HepG2 (cell line): Measurements from ENCODE around the gene ZNF526. TPM values are rescaled to one million over a fixed set of nuclear protein-coding genes. Genes with fewer than 3 reads are reported as not detected.

Experiments
- ATAC-seq: fragments of 200-7000 bp; cut with Tn5 transposase; 3 replicates; pipeline ENCODE4 v1.9.1; 2020; ENCODE audit warnings: mild to moderate bottlenecking, moderate library complexity
- BruUV-seq: library from RNA; stranded (reverse); fragments of 400-500 nt; replicated peaks from 2 replicates; lab custom pipeline; 2021; lab: Mats Ljungman, UMichigan
- CTCF ChIA-PET: fragments of 300-600 bp; formaldehyde crosslinking; extraction: SDS; loops from one replicate; lab custom pipeline; 2021; ENCODE audit warnings: low total read pairs, inconsistent platforms, low intra/inter-chr PET ratio; lab: Yijun Ruan, JAX
- POLR2A ChIA-PET: fragments of 350-600 bp; sonication (Branson Sonifier 250); formaldehyde crosslinking; loops from one replicate; lab custom pipeline; 2020; ENCODE audit warnings: antibody characterized with exemption, inconsistent platforms; lab: Yijun Ruan, JAX
- DNase-seq: peaks from one replicate; pipeline ENCODE4 v3.0.0-alpha.2; 2015; ENCODE audit warnings: low spot score
- FAIRE-seq: peaks from 3 replicates; lab custom pipeline; 2011; peaks lifted over from hg19 to GRCh38; lab: Jason Lieb, UNC
- H2AFZ ChIP-seq: one replicate; pipeline ENCODE4 v1.6.1; 2011; ENCODE audit warnings: low read length, inconsistent platforms
- H3K27ac ChIP-seq: fragments of 300-600 bp; 3 replicates; pipeline ENCODE4 v1.8.0; 2011; ENCODE audit warnings: mixed run types, mild to moderate bottlenecking, mixed read lengths, low read length, inconsistent platforms; ENCODE audit not compliant: insufficient read depth; ENCODE audit errors: extremely low read length
- H3K27me3 ChIP-seq, 2 experiments: fragments of 200-600 bp in 1 of 2; 2 replicates in 1 of 2; 3 replicates in 1 of 2; pipeline versions ENCODE4 v1.6.0 to v1.8.0; 2011; ENCODE audit warnings: low read length in 2 of 2, mild to moderate bottlenecking in 2 of 2, moderate library complexity in 2 of 2, inconsistent platforms in 1 of 2; ENCODE audit not compliant: insufficient read depth in 2 of 2, control insufficient read depth in 1 of 2
- H3K36me3 ChIP-seq, 2 experiments: fragments of 200-600 bp in 1 of 2; replicated peaks in 1 of 2; 2 replicates in 1 of 2; 3 replicates in 1 of 2; pipeline versions ENCODE4 v1.5.1 to v1.8.0; 2011; ENCODE audit warnings: low read length in 2 of 2, inconsistent platforms in 1 of 2; ENCODE audit not compliant: insufficient read depth in 2 of 2, control insufficient read depth in 1 of 2
- H3K4me1 ChIP-seq: 2 replicates; pipeline ENCODE4 v1.5.1; 2012; ENCODE audit warnings: low read length, inconsistent platforms; ENCODE audit not compliant: insufficient read depth
- H3K4me2 ChIP-seq: 2 replicates; pipeline ENCODE4 v1.6.0; 2011; ENCODE audit warnings: low read depth, low read length, inconsistent platforms
- H3K4me3 ChIP-seq, 3 experiments: fragments of 200-600 bp in 1 of 3; sonication (generic), shearing (Covaris generic) in 1 of 3; replicated peaks in 1 of 3; 2 replicates each; pipeline ENCODE4 v1.5.1; 2011 to 2016; ENCODE audit warnings: low read length in 3 of 3, inconsistent platforms in 2 of 3, low read depth in 2 of 3, mild to moderate bottlenecking in 2 of 3, control low read depth in 1 of 3, mixed read lengths in 1 of 3; ENCODE audit not compliant: insufficient read depth in 1 of 3
- H3K79me2 ChIP-seq: one replicate; pipeline ENCODE4 v1.6.1; 2011; ENCODE audit warnings: low read length, inconsistent platforms; ENCODE audit not compliant: insufficient read depth
- H3K9ac ChIP-seq: 2 replicates; pipeline ENCODE4 v1.6.0; 2011; ENCODE audit warnings: mild to moderate bottlenecking, low read depth, low read length, inconsistent platforms; ENCODE audit not compliant: insufficient read depth
- H3K9me3 ChIP-seq: 2 replicates; pipeline ENCODE4 v1.5.1; 2012; ENCODE audit warnings: mild to moderate bottlenecking, low read length
- H4K20me1 ChIP-seq: 2 replicates; pipeline ENCODE4 v1.6.0; 2011; ENCODE audit warnings: inconsistent platforms, mild to moderate bottlenecking, low read length, moderate library complexity; ENCODE audit not compliant: insufficient read depth
- AGO1 ChIP-seq: fragments of 200-400 bp; formaldehyde crosslinking; IDR thresholded peaks from 2 replicates; pipeline ENCODE4 v1.6.1; 2017; ENCODE audit warnings: mild to moderate bottlenecking, low read depth, low read length, moderate library complexity; ENCODE audit not compliant: poor library complexity, severe bottlenecking
- AHR ChIP-seq: IDR thresholded peaks from 2 replicates; pipeline ENCODE4 v1.6.1; 2018; ENCODE audit warnings: missing genetic modification reagents, missing compliant biosample characterization
- FOXA3 ChIP-seq: IDR thresholded peaks from 2 replicates; pipeline ENCODE4 v1.6.1; 2016; ENCODE audit warnings: missing genetic modification reagents, missing compliant biosample characterization
- HMG20A ChIP-seq: IDR thresholded peaks from 2 replicates; pipeline ENCODE4 v1.6.1; 2016; ENCODE audit warnings: borderline replicate concordance
- PHF21A ChIP-seq: sonication (generic); formaldehyde crosslinking; IDR thresholded peaks from 2 replicates; pipeline ENCODE4 v1.5.0; 2020; ENCODE audit warnings: mild to moderate bottlenecking, missing genetic modification reagents
- PPARG ChIP-seq: conservative IDR thresholded peaks from 2 replicates; pipeline ENCODE4 v1.6.1; 2016; ENCODE audit warnings: missing biosample characterization, missing genetic modification reagents
- TBX3 ChIP-seq: fragments of 450-650 bp; IDR thresholded peaks from 2 replicates; pipeline ENCODE4 v1.6.1; 2017; ENCODE audit warnings: antibody characterized with exemption, mild to moderate bottlenecking, inconsistent platforms, borderline replicate concordance
- ZBTB34 ChIP-seq: sonication (generic); formaldehyde crosslinking; IDR thresholded peaks from 2 replicates; pipeline ENCODE4 v1.8.0; 2022; ENCODE audit warnings: mild to moderate bottlenecking, missing genetic modification reagents
- ZNF850 ChIP-seq: sonication (generic); formaldehyde crosslinking; conservative IDR thresholded peaks from 2 replicates; pipeline ENCODE4 v1.9.0; 2021; ENCODE audit warnings: mild to moderate bottlenecking, missing genetic modification reagents
- WGBS: methylation state at CpG from one replicate; pipeline ENCODE4 v1.1.6; 2017; ENCODE audit warnings: low lambda C conversion rate; 5-methylcytosine and 5-hydroxymethylcytosine counted together
- in situ Hi-C: cut with HindIII; loops from 2 replicates; pipeline ENCODE4 v1.10.0; 2017; ENCODE audit warnings: low pct_unique_long_range_greater_than_20kb; ENCODE audit not compliant: extremely low pct_ligation_motif_present
- intact Hi-C: fragments of 100-400 bp; cut with micrococcal nuclease; formaldehyde crosslinking; loops from one replicate; pipeline ENCODE4 v1.10.0; 2022; ENCODE audit not compliant: unreplicated experiment
- polyA plus RNA-seq, 8 experiments: library from polyadenylated mRNA; depleted of rRNA in 3 of 8; stranded (reverse) in 7 of 8; unstranded in 1 of 8; fragments of >200 nt; fragmentation: Illumina TruSeq in 4 of 8; extraction: Trizol in 4 of 8; gene quantifications; 2 replicates each; pipeline versions ENCODE4 v1.2.1 to v1.2.3, GENCODE V29; 2011 to 2016; ENCODE audit warnings: low read depth in 4 of 8, missing spikeins in 1 of 8, mixed read lengths in 1 of 8; ENCODE audit not compliant: insufficient read depth in 1 of 8
- total RNA-seq, 5 experiments: library from RNA; depleted of rRNA; stranded (reverse); fragments of >200 nt; fragmentation: Illumina TruSeq; extraction: Trizol; gene quantifications; 2 replicates each; pipeline ENCODE4 v1.2.3, GENCODE V29; 2016; ENCODE audit warnings: low read depth in 1 of 5
- TF ChIP-seq, protein P1 (sequence below): sonication (generic); formaldehyde crosslinking; IDR thresholded peaks from 2 replicates; pipeline ENCODE4 v1.5.0; 2020; ENCODE audit warnings: mild to moderate bottlenecking, missing genetic modification reagents, borderline replicate concordance
- TF ChIP-seq, protein P2 (sequence below): sonication (generic); formaldehyde crosslinking; IDR thresholded peaks from 2 replicates; pipeline ENCODE4 v1.4.0; 2020; ENCODE audit warnings: missing genetic modification reagents; ENCODE audit errors: not compliant biosample characterization

Gene ZNF526
- total and polyA plus RNA-seq, 2 of the 13 experiments (the other 11 are each of a cell fraction or from before 2014, with no cell fraction given) = 3.3 to 8.4 TPM

GRCh38 chr19:42176990-42177685, 43.0 kb upstream of the ZNF526 start (continued):
- TF ChIP-seq, protein P1, sequence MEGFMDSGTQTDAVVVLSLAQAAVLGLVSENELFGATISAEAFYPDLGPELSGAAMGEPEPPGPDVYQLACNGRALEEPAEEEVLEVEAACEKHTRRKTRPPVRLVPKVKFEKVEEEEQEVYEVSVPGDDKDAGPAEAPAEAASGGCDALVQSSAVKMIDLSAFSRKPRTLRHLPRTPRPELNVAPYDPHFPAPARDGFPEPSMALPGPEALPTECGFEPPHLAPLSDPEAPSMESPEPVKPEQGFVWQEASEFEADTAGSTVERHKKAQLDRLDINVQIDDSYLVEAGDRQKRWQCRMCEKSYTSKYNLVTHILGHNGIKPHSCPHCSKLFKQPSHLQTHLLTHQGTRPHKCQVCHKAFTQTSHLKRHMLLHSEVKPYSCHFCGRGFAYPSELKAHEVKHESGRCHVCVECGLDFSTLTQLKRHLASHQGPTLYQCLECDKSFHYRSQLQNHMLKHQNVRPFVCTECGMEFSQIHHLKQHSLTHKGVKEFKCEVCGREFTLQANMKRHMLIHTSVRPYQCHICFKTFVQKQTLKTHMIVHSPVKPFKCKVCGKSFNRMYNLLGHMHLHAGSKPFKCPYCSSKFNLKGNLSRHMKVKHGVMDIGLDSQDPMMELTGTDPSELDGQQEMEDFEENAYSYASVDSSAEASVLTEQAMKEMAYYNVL (CRISPR knock-in tag) = no peak
- TF ChIP-seq HMG20A (CRISPR knock-in tag) = no peak
- TF ChIP-seq, protein P2, sequence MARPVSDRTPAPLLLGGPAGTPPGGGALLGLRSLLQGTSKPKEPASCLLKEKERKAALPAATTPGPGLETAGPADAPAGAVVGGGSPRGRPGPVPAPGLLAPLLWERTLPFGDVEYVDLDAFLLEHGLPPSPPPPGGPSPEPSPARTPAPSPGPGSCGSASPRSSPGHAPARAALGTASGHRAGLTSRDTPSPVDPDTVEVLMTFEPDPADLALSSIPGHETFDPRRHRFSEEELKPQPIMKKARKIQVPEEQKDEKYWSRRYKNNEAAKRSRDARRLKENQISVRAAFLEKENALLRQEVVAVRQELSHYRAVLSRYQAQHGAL (CRISPR knock-in tag) = no peak
- TF ChIP-seq ZBTB34 (CRISPR knock-in tag) = no peak
- TF ChIP-seq ZNF850 (CRISPR knock-in tag) = no peak

DNA sequence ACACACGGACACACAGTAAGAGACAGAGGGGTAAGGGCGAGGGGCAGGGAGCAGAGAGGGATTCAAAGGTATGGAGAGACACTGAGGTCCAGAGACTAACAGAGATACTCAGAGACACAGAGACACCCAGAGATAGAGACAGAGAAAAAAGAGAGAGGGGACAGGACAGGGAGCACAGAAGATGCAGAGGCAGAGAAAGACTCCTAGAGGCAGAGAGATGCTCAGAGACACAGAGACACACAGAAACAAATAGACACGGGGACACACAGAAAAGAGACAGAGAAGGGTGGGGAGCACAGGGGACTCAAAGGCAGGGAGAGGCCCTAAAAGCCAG, 42.5 kb upstream of the ZNF526 start:
- H2AFZ ChIP-seq = no peak overlapping the region
- ChIA-PET POLR2A (no interaction called here), CTCF (no interaction called here)
- H3K36me3 ChIP-seq = no peaks in the 10 kb centered on the region
- no peak overlapping the region for H3K4me2 ChIP-seq
- 42% methylated on average over 3 of the region's 3 CpGs for WGBS
- DNase-seq (no peak), FAIRE-seq (no peak), ATAC-seq (no peak)
- in situ Hi-C loops = no loop called here
- H3K4me3 ChIP-seq = no peak overlapping the region
- H3K4me1 ChIP-seq = no peaks in the 10 kb centered on the region
- no peaks in the 10 kb centered on the region for H3K9me3 ChIP-seq
- no peak overlapping the region for H3K9ac ChIP-seq
- no peaks in the 10 kb centered on the region for H3K79me2 ChIP-seq
- intact Hi-C loops = no loop called here
- TF ChIP-seq AGO1 (no peak), AHR (no peak), TBX3 (no peak), PHF21A (CRISPR knock-in tag) (no peak), FOXA3 (no peak), PPARG (no peak)
- H3K27me3 ChIP-seq = peaks cover 4 to 60% of the 10 kb centered on the region in 2 experiments; a peak in 4 of 5 replicates
- no peak overlapping the region for H3K27ac ChIP-seq
- no peaks in the 10 kb centered on the region for H4K20me1 ChIP-seq
- no TSS peak for BruUV-seq
